Natural killer cell (primary cell): Measurements from ENCODE around the gene TMEM233. TPM values are rescaled to one million over a fixed set of nuclear protein-coding genes. Genes with fewer than 3 reads are reported as not detected.

Source experiments
- ATAC-seq, 3 donors: fragments of 150-1000 bp in 2 of 3; fragments of 200-7000 bp in 1 of 3; cut with Tn5 transposase; 1 replicate in 1 of 3; 2 replicates in 2 of 3; pipeline ENCODE4 v1.10.0; 2021; ENCODE audit warnings: mild to moderate bottlenecking in 2 of 3, moderate library complexity in 2 of 3
- DNase-seq, 2 donors: peaks; one replicate each; pipeline versions ENCODE4 v3.0.0 to v3.0.0-alpha.2; 2013 to 2021; ENCODE audit warnings: mixed read lengths in 1 of 2
- H3K27ac ChIP-seq: one replicate; pipeline ENCODE4 v1.5.1; 2013; ENCODE audit warnings: mild to moderate bottlenecking, low read length
- H3K27me3 ChIP-seq: one replicate; pipeline ENCODE4 v1.6.1; 2013; ENCODE audit warnings: low read length; ENCODE audit not compliant: control insufficient read depth, insufficient read depth
- H3K36me3 ChIP-seq: one replicate; pipeline ENCODE4 v1.6.1; 2013; ENCODE audit warnings: low read length; ENCODE audit not compliant: control insufficient read depth, insufficient read depth
- H3K4me1 ChIP-seq: one replicate; pipeline ENCODE4 v1.6.1; 2013; ENCODE audit warnings: low read length; ENCODE audit not compliant: control insufficient read depth, insufficient read depth
- H3K4me3 ChIP-seq: one replicate; pipeline ENCODE4 v1.5.1; 2013; ENCODE audit warnings: low read length
- H3K9me3 ChIP-seq: one replicate; pipeline ENCODE4 v1.6.1; 2013; ENCODE audit warnings: low read length; ENCODE audit not compliant: control insufficient read depth, insufficient read depth
- H3K27ac Mint-ChIP-seq, 2 donors: one replicate each; pipeline ENCODE4 v1.8.0; 2022; ENCODE audit warnings: mild to moderate bottlenecking in 2 of 2, mixed read lengths in 2 of 2, moderate library complexity in 1 of 2
- H3K27me3 Mint-ChIP-seq, 2 donors: one replicate each; pipeline ENCODE4 v1.8.0; 2022; ENCODE audit warnings: low read depth in 2 of 2, mixed read lengths in 2 of 2
- H3K36me3 Mint-ChIP-seq: one replicate; pipeline ENCODE4 v1.8.0; 2022; ENCODE audit warnings: mixed read lengths
- H3K4me1 Mint-ChIP-seq, 2 donors: one replicate each; pipeline ENCODE4 v1.8.0; 2022; ENCODE audit warnings: mixed read lengths in 2 of 2
- H3K4me3 Mint-ChIP-seq: one replicate; pipeline ENCODE4 v1.8.0; 2022; ENCODE audit warnings: mild to moderate bottlenecking, moderate library complexity, mixed read lengths
- H3K9me3 Mint-ChIP-seq, 2 donors: one replicate each; pipeline ENCODE4 v1.8.0; 2022; ENCODE audit warnings: mixed read lengths in 2 of 2
- WGBS: methylation state at CpG from one replicate; pipeline ENCODE4 v1.1.7; 2013; ENCODE audit warnings: missing lambda C conversion rate; ENCODE audit not compliant: insufficient coverage; 5-methylcytosine and 5-hydroxymethylcytosine counted together
- intact Hi-C: fragments of 100-400 bp; cut with micrococcal nuclease; formaldehyde crosslinking; loops from one replicate; pipeline ENCODE4 v1.14.2; 2022
- total RNA-seq, 4 donors: library from RNA; stranded (reverse); fragments of 120-200 nt in 1 of 4; gene quantifications; one replicate each; pipeline versions ENCODE4 v1.2.3 to v1.2.4, GENCODE V29; 2013 to 2022
- TF ChIP-seq, protein P1 (sequence below): fragments of 200-600 bp; IDR thresholded peaks from one replicate; pipeline ENCODE4 v1.8.0; 2022; ENCODE audit warnings: antibody characterized with exemption

TMEM233 gene
- total RNA-seq, 3 donors from 2014 or later (not counting 1 experiment from before 2014, with no cell fraction given), result not detected

DNA sequence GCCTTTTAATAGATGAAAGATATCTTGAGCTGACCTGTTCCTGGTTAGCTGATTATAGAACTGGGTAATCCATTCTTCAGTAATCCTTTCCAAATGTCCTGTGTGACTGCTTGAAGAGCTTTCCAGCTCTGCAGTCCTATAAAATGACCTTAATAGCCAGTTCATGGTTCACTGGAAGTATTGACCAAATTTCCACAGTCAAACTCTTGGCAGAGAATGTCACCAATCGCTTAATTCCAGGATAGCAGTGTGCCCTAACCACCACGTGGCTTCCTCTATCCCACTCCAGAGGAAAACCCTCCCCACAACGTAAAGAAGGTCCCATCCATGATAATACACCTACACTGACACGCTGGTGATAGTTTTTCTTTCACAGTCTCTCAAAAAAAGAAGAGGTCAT lies 91.8 kb downstream of the TMEM233 start:
- Histone ChIP-seq H3K4me1 (peaks cover 6% of the 10 kb centered on the region), H3K36me3 (peaks cover 19% of the 10 kb centered on the region), H3K27me3 (no peaks in the 10 kb centered on the region), H3K4me3 (no peak overlapping the region), H3K9me3 (no peaks in the 10 kb centered on the region), H3K27ac (no peak overlapping the region)
- DNase-seq (no peak), ATAC-seq (no peak)
- no peak overlapping the region for H3K27ac Mint-ChIP-seq
- no peak overlapping the region for H3K4me3 Mint-ChIP-seq
- H3K36me3 Mint-ChIP-seq, result no peaks in the 10 kb centered on the region
- H3K27me3 Mint-ChIP-seq, result no peaks in the 10 kb centered on the region
- TF ChIP-seq, protein P1, sequence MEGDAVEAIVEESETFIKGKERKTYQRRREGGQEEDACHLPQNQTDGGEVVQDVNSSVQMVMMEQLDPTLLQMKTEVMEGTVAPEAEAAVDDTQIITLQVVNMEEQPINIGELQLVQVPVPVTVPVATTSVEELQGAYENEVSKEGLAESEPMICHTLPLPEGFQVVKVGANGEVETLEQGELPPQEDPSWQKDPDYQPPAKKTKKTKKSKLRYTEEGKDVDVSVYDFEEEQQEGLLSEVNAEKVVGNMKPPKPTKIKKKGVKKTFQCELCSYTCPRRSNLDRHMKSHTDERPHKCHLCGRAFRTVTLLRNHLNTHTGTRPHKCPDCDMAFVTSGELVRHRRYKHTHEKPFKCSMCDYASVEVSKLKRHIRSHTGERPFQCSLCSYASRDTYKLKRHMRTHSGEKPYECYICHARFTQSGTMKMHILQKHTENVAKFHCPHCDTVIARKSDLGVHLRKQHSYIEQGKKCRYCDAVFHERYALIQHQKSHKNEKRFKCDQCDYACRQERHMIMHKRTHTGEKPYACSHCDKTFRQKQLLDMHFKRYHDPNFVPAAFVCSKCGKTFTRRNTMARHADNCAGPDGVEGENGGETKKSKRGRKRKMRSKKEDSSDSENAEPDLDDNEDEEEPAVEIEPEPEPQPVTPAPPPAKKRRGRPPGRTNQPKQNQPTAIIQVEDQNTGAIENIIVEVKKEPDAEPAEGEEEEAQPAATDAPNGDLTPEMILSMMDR, result no peak
- intact Hi-C loops, result no loop called here
- WGBS, result 93% methylated on average over 4 of the region's 4 CpGs
- H3K9me3 Mint-ChIP-seq, result no peaks in the 10 kb centered on the region
- H3K4me1 Mint-ChIP-seq, result no peaks in the 10 kb centered on the region

DNA sequence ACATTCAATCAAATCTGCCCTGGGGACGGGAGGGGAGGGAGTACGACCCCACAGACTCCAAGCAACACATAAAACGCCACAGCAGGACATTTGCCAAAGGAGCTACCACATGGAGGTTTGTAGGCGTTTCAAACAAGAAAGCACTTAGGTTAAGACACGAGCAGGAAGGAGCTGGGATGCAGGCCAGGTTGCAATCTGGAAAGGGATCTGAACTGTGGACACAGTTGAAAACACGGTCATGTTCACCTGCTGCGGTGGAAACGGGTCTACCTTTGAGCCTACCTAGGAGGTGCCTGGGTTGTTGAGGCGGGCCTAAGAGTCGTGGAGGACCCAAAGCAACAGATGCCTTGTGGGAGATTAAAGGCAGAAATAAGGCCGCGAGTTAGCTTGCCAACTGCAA lies 92.8 kb downstream of the TMEM233 start:
- Mint-ChIP-seq H3K4me3 (no peak overlapping the region), H3K27ac (no peak overlapping the region), H3K9me3 (no peaks in the 10 kb centered on the region), H3K36me3 (no peaks in the 10 kb centered on the region), H3K4me1 (no peaks in the 10 kb centered on the region), H3K27me3 (no peaks in the 10 kb centered on the region)
- Histone ChIP-seq H3K4me1 (peaks cover 6% of the 10 kb centered on the region), H3K4me3 (no peak overlapping the region), H3K9me3 (no peaks in the 10 kb centered on the region), H3K27ac (no peak overlapping the region), H3K27me3 (no peaks in the 10 kb centered on the region), H3K36me3 (peaks cover 9% of the 10 kb centered on the region)
- DNase-seq, result no peak
- WGBS, result 97% methylated on average over 12 of the region's 12 CpGs
- intact Hi-C loops, result no loop called here
- TF ChIP-seq, protein P1, result no peak
- no peak for ATAC-seq

DNA sequence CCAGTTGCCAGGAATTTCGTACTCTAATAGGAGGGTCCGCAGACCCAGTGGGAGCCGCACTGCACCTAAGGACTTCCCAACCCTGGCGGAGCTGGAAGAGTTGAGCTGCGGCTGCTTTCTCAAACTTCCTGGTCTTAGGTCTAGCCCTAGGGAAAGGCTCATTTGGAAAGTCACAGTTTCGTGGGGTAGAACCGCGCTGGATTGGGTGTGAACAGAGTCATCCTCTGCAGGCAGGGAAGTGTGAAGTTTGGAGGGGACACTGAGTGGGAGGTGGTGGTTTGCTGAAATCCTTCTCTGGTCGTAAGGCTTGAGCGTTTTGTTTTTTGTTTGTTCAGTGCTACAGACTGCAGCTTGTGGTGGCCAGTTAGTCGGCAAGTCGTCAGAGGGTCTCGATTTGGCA lies 93.2 kb downstream of the TMEM233 start:
- TF ChIP-seq, protein P1, result no peak
- no peaks in the 10 kb centered on the region for H3K36me3 Mint-ChIP-seq
- ATAC-seq (no peak), DNase-seq (no peak)
- H3K4me1 Mint-ChIP-seq, result no peaks in the 10 kb centered on the region
- H3K9me3 Mint-ChIP-seq, result no peaks in the 10 kb centered on the region
- 96% methylated on average over 13 of the region's 13 CpGs for WGBS
- H3K36me3 ChIP-seq, result peaks cover 5% of the 10 kb centered on the region
- no peaks in the 10 kb centered on the region for H3K27me3 ChIP-seq
- no peak overlapping the region for H3K27ac Mint-ChIP-seq
- intact Hi-C loops, result no loop called here
- H3K4me1 ChIP-seq, result peaks cover 6% of the 10 kb centered on the region
- H3K4me3 ChIP-seq, result no peak overlapping the region
- H3K27ac ChIP-seq, result no peak overlapping the region
- H3K9me3 ChIP-seq, result no peaks in the 10 kb centered on the region
- H3K27me3 Mint-ChIP-seq, result no peaks in the 10 kb centered on the region
- no peak overlapping the region for H3K4me3 Mint-ChIP-seq

DNA sequence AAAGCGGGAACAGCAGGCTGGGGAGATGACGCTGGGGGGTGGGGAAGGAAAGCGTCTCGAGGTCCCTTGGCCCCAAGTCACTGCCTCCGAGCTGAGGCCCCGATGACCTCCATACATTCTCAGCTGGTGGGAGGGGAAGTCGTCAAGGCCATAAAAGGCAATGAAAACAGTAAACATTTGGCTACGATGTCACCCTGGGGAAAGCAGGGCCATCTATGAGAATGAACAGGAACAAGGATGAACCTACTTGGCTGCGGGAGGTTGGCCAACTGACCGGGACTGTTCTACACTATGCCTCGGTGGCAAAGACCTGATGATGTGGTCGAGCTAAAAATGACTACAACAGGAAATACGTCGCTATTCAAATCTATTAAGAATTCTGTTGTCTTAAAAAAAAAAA lies 93.8 kb downstream of the TMEM233 start:
- Histone ChIP-seq H3K4me3 (no peak overlapping the region), H3K9me3 (no peaks in the 10 kb centered on the region), H3K4me1 (peaks cover 4% of the 10 kb centered on the region), H3K36me3 (no peaks in the 10 kb centered on the region), H3K27ac (no peak overlapping the region), H3K27me3 (no peaks in the 10 kb centered on the region)
- H3K4me3 Mint-ChIP-seq, result no peak overlapping the region
- TF ChIP-seq, protein P1, result no peak
- H3K27me3 Mint-ChIP-seq, result no peaks in the 10 kb centered on the region
- no peak for DNase-seq
- H3K9me3 Mint-ChIP-seq, result no peaks in the 10 kb centered on the region
- no peaks in the 10 kb centered on the region for H3K4me1 Mint-ChIP-seq
- WGBS, result 91% methylated on average over 11 of the region's 14 CpGs
- H3K36me3 Mint-ChIP-seq, result no peaks in the 10 kb centered on the region
- no peak for ATAC-seq
- intact Hi-C loops, result no loop called here
- H3K27ac Mint-ChIP-seq, result no peak overlapping the region
